Stimulated activated effector memory CD8-positive, alpha-beta T cell treated with anti-CD3 and anti-CD28 coated beads, Interleukin-12 subunit alpha, Interleukin-12 subunit beta, amount 100 ng/mL, for 72 hours (primary cell): ENCODE measurements around the gene PRLR.
"Not testable (repeated sequence)": the region's sequence is repeated elsewhere in the genome, so short reads cannot be mapped to it uniquely, and the experiment has no call there.

Experiments
- ATAC-seq: fragments of 150-1000 bp; cut with Tn5 transposase; 2 replicates; pipeline ENCODE4 v1.10.0; 2021
- DNase-seq, 2 donors: peaks; one replicate each; pipeline ENCODE4 v3.0.0; 2021 to 2022; ENCODE audit warnings: low spot score in 2 of 2
- H3K27ac Mint-ChIP-seq: one replicate; pipeline ENCODE4 v1.8.0; 2022; ENCODE audit warnings: mild to moderate bottlenecking, mixed read lengths
- H3K36me3 Mint-ChIP-seq: one replicate; pipeline ENCODE4 v1.8.0; 2022; ENCODE audit warnings: mild to moderate bottlenecking, mixed read lengths
- H3K4me1 Mint-ChIP-seq: one replicate; pipeline ENCODE4 v1.8.0; 2022; ENCODE audit warnings: mixed read lengths
- H3K4me3 Mint-ChIP-seq: one replicate; pipeline ENCODE4 v1.8.0; 2022; ENCODE audit warnings: mild to moderate bottlenecking, mixed read lengths
- H3K9me3 Mint-ChIP-seq: one replicate; pipeline ENCODE4 v1.8.0; 2022; ENCODE audit warnings: mixed read lengths

Gene PRLR

DNA sequence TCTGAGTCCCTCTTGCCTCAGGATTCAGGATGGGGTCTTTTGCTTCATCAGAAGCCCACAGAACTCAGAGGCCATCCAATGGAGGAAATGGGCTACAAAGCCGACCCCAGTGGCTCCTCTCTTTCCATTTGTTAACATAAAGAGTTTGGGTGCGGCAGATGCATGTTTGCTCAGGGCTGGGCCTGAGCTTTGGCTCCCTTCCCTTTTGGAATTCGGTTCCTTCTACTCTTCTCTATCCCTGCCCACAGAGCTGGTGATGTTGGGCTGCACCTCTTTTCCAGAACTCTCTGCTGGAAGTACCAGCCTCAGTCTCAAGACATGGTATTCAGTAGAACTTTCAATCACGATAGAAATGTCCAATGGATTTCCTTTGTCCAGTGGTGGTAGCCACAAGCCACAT is 115.6 kb downstream of the PRLR start:
- DNase-seq, result no peak
- Mint-ChIP-seq H3K4me1 (no peaks in the 10 kb centered on the region), H3K27ac (no peak overlapping the region), H3K9me3 (peaks cover 2% of the 10 kb centered on the region), H3K36me3 (no peaks in the 10 kb centered on the region), H3K4me3 (no peak overlapping the region)
- ATAC-seq, result no peak

DNA sequence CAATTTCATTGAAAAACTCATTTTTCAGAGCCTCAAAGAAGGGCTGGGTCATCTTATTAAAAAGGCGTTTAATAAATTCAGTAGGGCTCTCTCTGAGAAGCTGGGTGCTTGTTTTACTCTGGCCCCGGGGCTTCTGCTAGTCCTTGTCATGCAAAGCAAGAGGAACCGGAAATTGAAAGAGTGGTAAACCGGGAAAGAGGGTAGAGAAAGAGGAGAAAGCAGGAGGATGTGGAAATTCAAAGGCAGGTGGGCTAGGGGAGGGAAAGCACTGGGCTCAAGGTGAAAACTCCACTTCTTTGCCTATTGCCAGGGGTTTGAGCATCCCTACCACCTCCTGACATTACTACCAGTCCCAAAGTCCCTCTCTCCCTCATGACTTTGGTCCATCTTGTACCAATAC is 118.0 kb downstream of the PRLR start:
- DNase-seq, result no peak
- ATAC-seq, result no peak
- Mint-ChIP-seq H3K9me3 (peaks cover 2% of the 10 kb centered on the region), H3K27ac (no peak overlapping the region), H3K36me3 (no peaks in the 10 kb centered on the region), H3K4me3 (no peak overlapping the region), H3K4me1 (no peaks in the 10 kb centered on the region)

DNA sequence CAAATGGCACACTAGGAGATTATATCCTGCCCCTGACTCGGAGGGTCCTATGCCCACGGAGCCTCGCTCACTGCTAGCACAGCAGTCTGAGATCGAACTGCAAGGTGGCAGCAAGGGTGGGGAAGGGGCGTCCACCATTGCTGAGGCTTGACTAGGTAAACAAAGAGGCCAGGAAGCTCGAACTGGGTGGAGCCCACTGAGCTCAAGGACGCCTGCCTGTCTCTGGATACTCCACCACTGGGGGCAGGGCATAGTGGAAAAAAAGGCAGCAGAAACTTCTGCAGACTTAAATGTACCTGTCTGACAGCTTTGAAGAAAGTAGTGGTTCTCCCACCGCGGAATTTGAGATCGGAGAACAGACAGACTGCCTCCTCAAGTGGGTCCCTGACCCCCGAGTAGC is 125.7 kb downstream of the PRLR start:
- not testable (repeated sequence) for H3K36me3 Mint-ChIP-seq, H3K27ac Mint-ChIP-seq, DNase-seq, H3K9me3 Mint-ChIP-seq, H3K4me3 Mint-ChIP-seq, ATAC-seq, H3K4me1 Mint-ChIP-seq

DNA sequence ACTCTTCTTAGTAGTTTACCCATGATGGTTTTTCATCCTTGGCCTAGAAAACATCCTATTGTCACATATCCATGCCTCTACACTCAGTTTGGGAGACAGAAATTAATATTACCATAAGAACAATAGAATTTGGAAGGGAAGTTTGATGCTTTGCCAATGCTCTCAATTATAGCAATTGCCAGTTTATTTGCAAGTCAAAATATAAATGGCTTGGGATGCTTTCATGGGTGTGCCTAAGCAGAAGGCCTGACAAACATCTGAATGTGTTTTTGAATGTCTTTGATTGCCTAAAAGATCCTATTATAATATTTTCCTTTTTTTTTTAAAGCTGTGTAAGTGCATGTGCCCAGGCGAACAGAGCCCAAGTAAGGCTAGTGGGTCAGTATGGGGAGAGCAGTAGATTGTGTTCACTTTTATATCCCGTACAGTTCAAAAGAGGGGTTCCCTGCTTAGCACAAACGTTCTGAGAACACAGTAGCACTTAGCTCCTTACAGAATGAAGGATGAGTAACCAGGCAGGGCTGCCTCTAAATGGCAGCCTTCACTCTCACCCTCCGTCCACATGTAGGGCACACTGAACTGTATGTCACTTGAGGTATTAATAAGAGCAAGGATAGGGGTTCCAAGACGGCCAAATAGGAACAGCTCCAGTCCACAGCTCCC is 126.5 kb downstream of the PRLR start:
- no peak for ATAC-seq
- Mint-ChIP-seq H3K27ac (no peak overlapping the region), H3K9me3 (no peaks in the 10 kb centered on the region), H3K36me3 (no peaks in the 10 kb centered on the region), H3K4me3 (no peak overlapping the region), H3K4me1 (no peaks in the 10 kb centered on the region)
- no peak for DNase-seq

DNA sequence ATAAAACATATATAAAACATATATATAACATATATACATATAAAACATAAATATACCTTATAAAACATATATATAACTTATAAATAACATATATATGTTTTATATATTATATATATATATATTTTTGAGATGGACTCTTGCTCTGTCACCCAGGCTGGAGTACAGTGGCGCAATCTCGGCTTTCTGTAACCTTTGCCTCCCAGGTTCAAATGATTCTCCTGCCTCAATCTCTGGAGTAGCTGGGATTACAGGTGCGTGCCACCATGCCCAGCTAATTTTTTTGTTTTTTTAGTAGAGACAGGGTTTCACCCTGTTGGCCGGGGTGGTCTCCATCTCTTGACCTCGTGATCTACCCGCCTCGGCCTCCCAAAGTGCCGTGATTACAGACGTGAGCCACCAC is 128.6 kb downstream of the PRLR start:
- H3K4me1 Mint-ChIP-seq, DNase-seq, H3K9me3 Mint-ChIP-seq, H3K36me3 Mint-ChIP-seq, H3K27ac Mint-ChIP-seq, H3K4me3 Mint-ChIP-seq, ATAC-seq: not testable (repeated sequence)

DNA sequence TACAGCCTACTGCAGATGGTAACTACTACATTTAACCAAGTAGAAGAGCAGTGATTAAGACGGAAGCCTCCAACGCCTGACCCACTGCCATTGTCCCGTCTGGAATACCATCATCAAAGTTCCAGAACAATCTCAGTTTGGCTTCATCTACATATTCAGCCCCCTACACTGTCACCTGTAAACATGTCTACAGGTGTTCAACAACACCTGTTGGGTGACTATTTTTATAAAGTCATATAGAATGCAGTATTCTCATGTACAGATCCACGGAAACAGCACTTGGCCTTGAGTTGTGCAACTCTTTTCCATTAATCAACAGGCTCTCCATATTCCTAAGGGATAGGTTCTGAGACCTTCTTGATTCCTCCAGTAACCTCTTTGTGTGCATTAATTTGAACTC is 129.3 kb downstream of the PRLR start:
- H3K4me3 Mint-ChIP-seq, result no peak overlapping the region
- no peaks in the 10 kb centered on the region for H3K36me3 Mint-ChIP-seq
- H3K4me1 Mint-ChIP-seq, result no peaks in the 10 kb centered on the region
- H3K9me3 Mint-ChIP-seq, result no peaks in the 10 kb centered on the region
- H3K27ac Mint-ChIP-seq, result no peak overlapping the region
- DNase-seq, result no peak
- no peak for ATAC-seq

DNA sequence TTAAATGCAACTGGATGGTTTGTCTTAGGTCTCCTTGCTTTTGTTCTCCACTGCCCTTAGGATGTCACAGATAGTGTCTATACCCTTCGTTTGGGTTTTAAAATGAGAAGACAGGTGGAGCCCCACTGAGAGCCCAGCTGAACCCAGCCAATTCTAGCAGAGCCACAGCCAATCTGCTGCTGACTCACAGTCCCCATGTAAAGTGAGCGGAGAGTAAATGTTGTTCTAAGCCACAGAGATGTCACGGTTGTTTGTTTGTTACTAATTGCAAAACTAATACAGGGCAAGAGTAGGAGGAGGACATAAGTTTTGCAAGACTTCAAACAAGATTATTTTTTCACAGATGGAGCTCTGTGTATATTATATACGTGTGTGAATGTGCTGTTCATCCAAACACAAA is 132.1 kb downstream of the PRLR start:
- Mint-ChIP-seq H3K27ac (no peak overlapping the region), H3K4me1 (no peaks in the 10 kb centered on the region), H3K36me3 (no peaks in the 10 kb centered on the region), H3K4me3 (no peak overlapping the region), H3K9me3 (no peaks in the 10 kb centered on the region)
- ATAC-seq, result no peak
- no peak for DNase-seq

DNA sequence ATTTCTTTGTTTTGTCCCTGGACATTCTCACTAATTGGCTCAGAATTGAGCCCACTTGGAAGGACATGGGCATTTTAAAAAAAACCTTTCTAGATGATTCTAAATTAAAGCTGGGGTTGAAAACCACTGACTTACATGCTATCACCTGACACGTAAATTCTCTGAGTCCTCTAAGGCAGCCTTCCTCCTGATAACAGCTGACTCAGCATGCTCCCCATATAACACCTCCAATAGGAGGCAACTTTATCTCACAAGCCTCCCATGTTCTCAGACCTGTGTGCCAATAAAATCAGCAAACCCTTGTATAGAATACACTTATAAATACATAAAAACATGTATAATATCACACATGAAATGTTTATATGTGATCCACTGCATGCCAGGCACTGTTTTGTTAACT is 133.4 kb downstream of the PRLR start:
- Mint-ChIP-seq H3K36me3 (no peaks in the 10 kb centered on the region), H3K4me1 (no peaks in the 10 kb centered on the region), H3K9me3 (no peaks in the 10 kb centered on the region), H3K27ac (no peak overlapping the region), H3K4me3 (no peak overlapping the region)
- ATAC-seq (no peak), DNase-seq (no peak)

DNA sequence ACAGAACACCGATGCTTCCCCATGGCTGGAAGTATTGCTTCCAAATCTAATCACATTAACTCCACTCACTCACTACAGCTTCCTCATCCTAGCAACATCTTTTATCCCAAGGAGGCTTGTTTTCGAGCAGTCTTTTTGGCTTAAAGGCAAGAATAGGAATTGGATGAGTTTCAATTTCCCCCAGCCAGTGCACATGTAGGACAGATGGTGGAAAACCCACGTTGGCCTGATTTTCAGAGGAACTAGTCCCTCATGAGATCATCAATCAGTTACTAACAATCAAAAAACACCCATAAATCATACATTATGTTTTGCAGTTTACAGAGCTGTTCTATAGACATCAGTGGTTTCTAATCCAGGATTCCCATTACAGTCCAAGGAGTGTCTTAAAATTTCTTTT is 134.1 kb downstream of the PRLR start:
- H3K4me3 Mint-ChIP-seq, result no peak overlapping the region
- H3K9me3 Mint-ChIP-seq, result no peaks in the 10 kb centered on the region
- no peak for ATAC-seq
- H3K27ac Mint-ChIP-seq, result no peak overlapping the region
- H3K36me3 Mint-ChIP-seq, result no peaks in the 10 kb centered on the region
- DNase-seq, result no peak
- no peaks in the 10 kb centered on the region for H3K4me1 Mint-ChIP-seq

DNA sequence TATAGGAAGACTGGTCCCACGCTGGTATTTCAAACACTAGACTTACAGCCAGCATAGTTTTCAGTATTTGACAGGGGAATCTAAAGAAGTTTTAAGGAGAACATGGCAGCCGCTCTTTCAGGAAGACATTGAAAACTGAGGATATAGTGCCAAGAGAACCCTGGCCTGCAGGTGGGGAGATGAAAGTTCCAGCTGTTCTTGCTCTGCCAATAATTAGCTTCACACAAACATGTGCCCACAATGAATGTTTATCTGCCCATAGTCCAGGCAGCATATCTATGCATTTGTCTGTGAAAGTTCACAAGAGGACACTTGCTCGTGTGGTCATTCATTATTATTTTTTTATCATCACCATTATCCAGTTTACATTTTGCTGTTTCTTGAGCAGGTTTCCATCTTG is 134.9 kb downstream of the PRLR start:
- H3K4me1 Mint-ChIP-seq, result no peaks in the 10 kb centered on the region

DNA sequence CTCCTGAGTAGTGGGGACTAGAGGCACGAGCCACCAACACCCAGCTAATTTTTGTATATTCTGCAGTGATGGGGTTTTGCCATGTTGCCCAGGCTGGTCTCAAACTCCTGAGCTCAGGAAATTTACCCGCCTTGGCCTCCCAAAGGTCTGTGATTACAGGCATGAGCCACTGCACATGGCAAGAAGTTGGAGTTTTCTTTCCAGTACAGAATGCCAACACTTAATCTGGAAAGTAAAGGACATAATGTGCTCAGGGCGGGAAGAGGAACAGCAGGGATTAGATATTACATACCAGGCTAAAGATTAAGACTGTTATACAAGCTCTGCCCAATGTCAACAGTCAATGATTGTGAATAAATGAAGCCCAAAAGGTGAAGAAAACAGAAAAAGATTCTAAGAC is 135.3 kb downstream of the PRLR start:
- no peak overlapping the region for H3K27ac Mint-ChIP-seq
- no peak overlapping the region for H3K4me3 Mint-ChIP-seq
- ATAC-seq (no peak), DNase-seq (no peak)
- no peaks in the 10 kb centered on the region for H3K36me3 Mint-ChIP-seq
- H3K9me3 Mint-ChIP-seq, result no peaks in the 10 kb centered on the region
- no peaks in the 10 kb centered on the region for H3K4me1 Mint-ChIP-seq

More for the DNA sequence above, 134.9 kb downstream of the PRLR start:
- H3K4me3 Mint-ChIP-seq, result no peak overlapping the region
- DNase-seq (no peak), ATAC-seq (no peak)
- no peak overlapping the region for H3K27ac Mint-ChIP-seq
- no peaks in the 10 kb centered on the region for H3K36me3 Mint-ChIP-seq
- no peaks in the 10 kb centered on the region for H3K9me3 Mint-ChIP-seq

DNA sequence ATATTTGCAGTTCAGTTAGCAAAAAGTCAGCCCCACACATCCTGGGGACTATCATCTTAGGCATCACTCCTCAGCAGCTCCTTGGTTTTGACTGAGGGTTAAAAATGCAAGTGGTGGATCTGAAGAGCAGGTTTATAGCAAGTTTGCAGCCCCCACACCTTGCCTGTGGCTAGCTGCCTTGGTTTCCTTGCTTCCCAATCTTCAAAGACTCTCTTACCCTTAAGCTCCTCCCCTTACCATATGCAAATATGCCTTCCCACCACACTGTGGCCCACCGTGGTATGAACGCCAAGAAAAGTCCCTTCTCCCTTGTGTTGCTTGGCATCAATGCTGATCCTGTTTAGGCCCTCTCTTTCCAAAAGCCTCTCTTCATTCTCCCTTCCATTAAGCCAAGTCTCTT is 137.6 kb downstream of the PRLR start:
- DNase-seq, result no peak
- no peak for ATAC-seq
- H3K27ac Mint-ChIP-seq, result no peak overlapping the region
- H3K4me3 Mint-ChIP-seq, result no peak overlapping the region
- no peaks in the 10 kb centered on the region for H3K36me3 Mint-ChIP-seq
- no peaks in the 10 kb centered on the region for H3K4me1 Mint-ChIP-seq
- H3K9me3 Mint-ChIP-seq, result no peaks in the 10 kb centered on the region

DNA sequence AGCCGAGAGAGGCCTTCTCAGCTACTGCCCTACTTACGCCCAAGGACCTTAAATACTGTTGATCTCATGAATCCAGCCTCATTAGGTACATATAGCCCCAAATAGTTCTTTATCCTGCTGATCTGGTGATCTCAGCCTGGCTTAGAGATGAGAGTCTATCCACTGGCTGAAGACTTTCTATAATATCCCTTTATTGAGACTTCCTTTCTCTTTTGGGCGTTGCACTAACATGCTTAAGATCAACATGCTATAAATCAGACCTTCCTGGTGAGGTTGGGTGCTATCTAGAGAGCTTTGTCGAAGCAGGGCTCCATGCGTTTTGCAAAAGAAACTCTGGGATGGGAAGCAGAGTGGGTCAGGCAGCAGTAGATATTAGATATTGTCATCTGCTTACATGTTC is 138.6 kb downstream of the PRLR start:
- DNase-seq, result no peak
- Mint-ChIP-seq H3K4me3 (no peak overlapping the region), H3K27ac (no peak overlapping the region), H3K4me1 (no peaks in the 10 kb centered on the region), H3K36me3 (no peaks in the 10 kb centered on the region), H3K9me3 (no peaks in the 10 kb centered on the region)
- ATAC-seq, result no peak

DNA sequence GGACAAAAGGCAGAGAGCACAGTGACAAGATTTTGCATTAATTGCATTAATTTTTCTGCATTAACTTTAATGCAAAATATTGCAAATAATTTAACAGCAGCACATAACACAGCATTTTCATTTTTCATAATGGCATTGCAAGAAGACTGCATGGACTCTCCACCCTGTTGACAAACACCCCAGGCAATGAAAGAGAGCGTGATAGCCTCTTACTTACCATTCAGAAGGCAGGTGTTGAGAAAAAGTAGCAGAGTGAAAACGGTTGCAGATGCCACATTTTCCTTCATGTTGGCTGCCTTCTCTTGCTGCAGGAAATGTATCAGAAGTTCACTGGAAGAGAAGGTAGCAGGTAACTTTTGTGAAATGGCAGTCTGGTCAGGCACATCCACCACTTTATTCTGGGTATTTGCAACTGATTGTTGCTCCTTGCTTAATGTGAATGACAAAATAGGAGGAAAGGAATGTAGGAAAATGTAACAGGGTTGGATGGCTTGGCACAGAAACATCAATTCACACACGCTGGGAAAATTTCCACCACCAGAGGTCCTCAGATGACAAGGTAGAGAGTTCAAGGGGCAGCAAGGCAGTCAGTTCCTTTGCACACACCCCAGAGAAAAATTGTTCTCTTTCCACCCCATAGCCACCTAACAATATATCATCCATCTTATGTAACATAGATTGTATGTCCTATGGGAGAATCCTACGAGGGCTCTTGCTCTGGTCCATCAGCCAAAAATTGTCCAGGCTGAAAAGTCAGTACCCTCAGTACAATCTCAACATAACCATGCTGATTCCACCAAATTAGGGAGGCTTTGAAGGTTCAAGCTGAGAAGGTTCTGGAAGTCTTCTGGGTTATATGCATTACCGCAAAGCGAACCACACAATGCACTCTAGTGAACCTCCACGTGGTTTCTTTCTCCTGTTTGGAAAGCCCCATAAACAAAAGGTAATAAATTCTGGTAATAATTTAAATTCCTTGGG is 140.7 kb downstream of the PRLR start:
- DNase-seq, result peak; percentile 11 to 64
- no peak overlapping the region for H3K4me3 Mint-ChIP-seq
- no peak for ATAC-seq
- H3K36me3 Mint-ChIP-seq, result no peaks in the 10 kb centered on the region
- H3K9me3 Mint-ChIP-seq, result no peaks in the 10 kb centered on the region
- H3K4me1 Mint-ChIP-seq, result no peaks in the 10 kb centered on the region
- no peak overlapping the region for H3K27ac Mint-ChIP-seq

DNA sequence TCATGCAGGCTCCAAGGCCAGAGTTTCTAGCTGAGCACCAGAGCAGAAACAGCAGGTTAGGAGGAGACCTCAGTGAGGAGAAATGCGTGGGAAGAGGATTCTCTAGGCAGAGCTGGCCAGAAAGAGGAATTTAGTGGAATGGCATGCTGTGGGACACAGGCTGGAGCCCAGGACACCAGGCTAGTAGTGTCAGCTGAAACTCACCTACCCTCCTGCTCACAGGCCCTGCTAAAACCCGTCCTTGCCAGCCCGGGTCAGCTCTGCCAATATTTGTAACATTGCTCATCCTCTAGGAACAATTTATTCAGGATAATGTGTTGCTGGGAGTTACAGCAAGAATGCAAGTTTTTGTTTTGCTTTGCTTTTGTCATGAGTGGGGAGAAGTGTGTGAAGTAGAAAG is 142.3 kb downstream of the PRLR start:
- Mint-ChIP-seq H3K27ac (no peak overlapping the region), H3K4me1 (no peaks in the 10 kb centered on the region), H3K4me3 (no peak overlapping the region)

DNA sequence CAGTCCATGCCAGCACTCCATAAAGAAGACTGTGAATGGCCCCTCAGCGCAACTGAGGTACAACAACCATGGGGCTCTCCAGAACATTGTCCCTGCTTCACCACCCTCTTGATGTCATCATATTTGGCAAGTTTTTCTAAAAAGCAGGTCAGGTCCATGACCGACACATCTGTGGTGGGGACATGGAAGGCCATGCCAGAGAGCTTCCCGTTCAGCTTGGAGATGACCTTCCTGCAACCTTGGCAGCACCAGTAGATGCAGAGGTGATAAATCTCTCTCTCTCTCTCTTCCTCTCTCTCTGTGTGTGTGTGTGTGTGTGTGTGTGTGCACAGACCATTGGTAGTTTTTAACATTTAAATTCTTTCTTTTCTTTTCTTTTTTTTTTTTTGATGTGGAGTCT is 147.1 kb downstream of the PRLR start:
- H3K9me3 Mint-ChIP-seq, result no peaks in the 10 kb centered on the region
- no peaks in the 10 kb centered on the region for H3K36me3 Mint-ChIP-seq
- H3K27ac Mint-ChIP-seq, result no peak overlapping the region
- DNase-seq, result no peak
- H3K4me3 Mint-ChIP-seq, result no peak overlapping the region
- no peaks in the 10 kb centered on the region for H3K4me1 Mint-ChIP-seq
- ATAC-seq, result no peak

More for the DNA sequence above, 142.3 kb downstream of the PRLR start:
- no peak for DNase-seq
- H3K9me3 Mint-ChIP-seq, result no peaks in the 10 kb centered on the region
- no peak for ATAC-seq
- H3K36me3 Mint-ChIP-seq, result no peaks in the 10 kb centered on the region
